GM19193 (cell line): Measurements from ENCODE around the gene ACY1.

Source experiments
- POLR2A ChIP-seq: IDR thresholded peaks from 4 replicates; pipeline ENCODE4 v1.6.1; 2011; ENCODE audit not compliant: insufficient read depth, insufficient read length; ENCODE audit errors: extremely low read depth

ACY1 gene

GRCh38 chr3:51968170-51968775 lies 15.1 kb upstream of the ACY1 start:
- TF ChIP-seq POLR2A = no peak

DNA sequence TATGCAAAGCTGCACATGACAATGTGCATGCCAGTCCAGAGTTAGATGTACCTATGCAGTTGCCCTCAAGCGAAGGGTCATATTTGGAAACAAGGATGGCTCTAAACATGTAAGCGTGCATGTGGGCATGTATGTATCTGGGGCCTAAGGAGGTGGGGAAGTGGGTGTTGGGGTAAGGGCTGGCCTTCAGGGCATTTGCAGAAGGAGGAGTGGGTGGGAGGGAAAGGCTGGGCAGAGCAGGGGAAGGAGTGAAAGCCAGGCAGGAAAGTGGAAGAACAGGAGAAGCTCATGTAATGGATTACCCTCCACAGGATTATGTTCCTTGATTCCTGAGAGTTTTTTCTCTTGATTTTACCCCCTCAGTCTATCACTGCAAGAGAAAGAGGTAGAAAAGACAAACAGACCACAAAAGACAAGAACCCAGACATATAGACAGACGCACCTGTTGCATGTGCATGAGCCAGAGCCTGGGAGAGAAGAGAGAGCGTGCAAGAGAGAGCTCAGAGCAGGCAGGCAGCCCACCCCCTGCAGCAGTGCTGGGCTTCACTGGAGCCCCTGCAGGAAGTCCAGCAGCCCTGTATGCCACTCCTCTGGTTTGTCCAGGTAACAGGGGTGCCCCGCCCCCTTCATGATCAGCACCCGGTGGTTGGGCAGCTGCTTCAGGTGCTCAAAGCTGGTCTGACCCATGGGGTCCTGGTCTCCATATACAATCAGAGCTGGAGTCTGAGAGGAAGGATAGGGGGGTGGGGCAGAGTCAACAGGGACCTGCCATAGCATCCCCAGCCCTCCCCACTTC lies 14.3 kb upstream of the ACY1 start:
- no peak for TF ChIP-seq POLR2A

DNA sequence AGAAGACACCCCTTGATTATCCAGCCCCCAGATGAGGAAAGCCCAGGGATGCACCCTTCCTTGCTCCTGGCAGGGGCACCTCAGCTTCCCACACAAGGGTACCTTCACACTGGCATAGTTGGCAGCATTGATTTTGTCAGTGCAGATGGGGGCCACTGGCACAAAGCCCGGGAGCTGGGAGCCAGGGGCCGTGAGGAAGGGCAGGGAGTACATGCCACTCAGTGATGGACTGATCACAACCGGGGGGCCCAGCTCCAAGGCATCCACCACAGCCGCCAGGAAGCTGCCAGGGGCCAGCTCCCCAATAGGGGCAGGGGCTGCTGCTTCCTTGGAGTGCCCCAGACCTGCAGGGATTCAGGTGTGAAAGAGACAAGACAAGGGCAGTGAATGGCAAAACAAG lies 13.5 kb upstream of the ACY1 start:
- TF ChIP-seq POLR2A = no peak

GRCh38 chr3:51970606-51971300 lies 12.6 kb upstream of the ACY1 start:
- TF ChIP-seq POLR2A = no peak

- no peak for TF ChIP-seq POLR2A
Observed at GRCh38 chr3:51971350-51971749, 12.0 kb upstream of the ACY1 start.

GRCh38 chr3:51974277-51974962 lies 8.9 kb upstream of the ACY1 start:
- TF ChIP-seq POLR2A = no peak

DNA sequence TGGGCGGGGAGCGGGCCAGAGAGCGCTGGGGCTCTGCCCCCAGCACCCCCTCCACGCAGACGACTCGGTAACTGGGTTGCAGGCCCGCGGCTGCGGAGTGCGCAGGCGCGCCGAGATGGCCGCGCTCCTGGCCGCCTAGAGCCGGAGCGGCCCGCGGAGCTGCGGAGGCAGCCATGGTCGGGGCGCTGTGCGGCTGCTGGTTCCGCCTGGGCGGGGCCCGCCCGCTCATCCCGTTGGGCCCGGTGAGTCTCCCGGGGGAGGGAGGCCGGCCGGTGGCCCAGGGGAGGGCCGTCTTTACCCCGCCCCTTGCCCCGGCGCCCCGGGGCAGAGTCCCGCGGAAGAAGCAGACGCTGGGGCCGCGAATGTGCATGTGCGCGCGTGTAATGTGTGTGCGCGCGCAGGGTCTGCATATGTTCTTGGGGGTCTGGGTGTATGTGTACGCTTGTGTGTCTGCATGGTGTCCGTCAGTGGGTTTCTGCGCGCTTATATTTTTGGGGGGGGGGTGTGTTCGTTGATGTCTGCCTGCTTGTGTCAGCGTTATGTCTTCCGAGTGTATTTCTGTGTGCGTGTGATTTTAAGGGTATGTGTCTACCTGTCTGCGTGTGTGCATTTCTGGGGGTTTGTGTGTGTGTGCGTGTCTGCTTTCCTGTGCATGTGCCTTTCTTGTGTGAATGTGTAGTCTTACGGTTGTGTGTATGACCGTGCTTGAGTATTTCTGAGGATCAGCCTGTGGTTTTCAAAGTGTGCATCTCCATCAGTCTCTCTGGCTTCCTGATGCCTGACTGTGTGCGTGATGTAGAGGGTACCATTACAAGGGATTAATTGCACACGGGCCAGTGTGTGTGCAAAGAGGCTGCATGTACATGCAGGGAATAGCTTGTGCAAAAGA lies 8.1 kb upstream of the ACY1 start, which contains the start of gene ABHD14A:
TSS of gene ABHD14A (plus strand) at position 102 of the 889 bp plus-strand sequence. CDS start at position 174, 72 bp downstream.
- peak; percentile 80 for TF ChIP-seq POLR2A

DNA sequence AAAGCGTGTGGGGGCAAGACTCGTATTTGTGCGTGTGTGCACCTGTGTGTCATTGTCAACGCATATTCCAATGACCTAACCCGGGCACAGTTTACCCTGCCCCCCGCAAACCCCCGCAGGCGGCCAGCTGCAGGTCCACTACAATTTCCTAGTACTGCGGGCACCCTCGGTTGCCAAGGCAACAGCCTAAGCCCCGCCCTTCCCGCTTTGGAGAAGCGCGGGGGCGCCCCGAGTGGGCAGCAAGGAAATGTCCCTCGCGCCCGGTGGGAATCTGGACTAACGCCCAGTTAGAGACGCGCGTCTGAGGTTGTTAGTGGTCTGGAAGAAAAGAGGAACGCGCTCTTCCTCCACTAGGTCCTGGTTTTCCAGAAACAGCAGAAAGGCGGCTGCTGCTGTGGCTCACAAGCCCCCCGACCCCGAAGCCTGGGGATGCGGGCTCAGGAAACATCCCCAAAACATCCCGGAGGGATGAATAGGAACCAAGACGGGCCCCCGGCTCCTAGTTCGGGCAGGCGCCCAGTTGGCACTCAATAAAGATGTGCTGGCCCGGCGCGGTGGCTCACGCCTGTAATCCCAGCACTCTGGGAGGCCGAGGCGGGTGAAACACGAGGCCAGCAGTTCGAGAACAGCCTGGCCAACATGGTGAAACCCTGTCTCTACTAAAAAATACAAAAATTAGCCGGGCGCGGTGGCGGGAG lies 7.3 kb upstream of the ACY1 start:
- TF ChIP-seq POLR2A = no peak

- no peak for TF ChIP-seq POLR2A
Observed at GRCh38 chr3:51977446-51978142, 5.7 kb upstream of the ACY1 start.

GRCh38 chr3:51978143-51978502 lies 5.2 kb upstream of the ACY1 start:
- TF ChIP-seq POLR2A = no peak

GRCh38 chr3:51980253-51980652 lies 3.1 kb upstream of the ACY1 start:
- TF ChIP-seq POLR2A = no peak

- no peak for TF ChIP-seq POLR2A
Observed at GRCh38 chr3:51982352-51982837, 940 bp upstream of the ACY1 start.
